Large intestine (tissue), 3 donors: ENCODE results near the gene HOXB5. TPM values are rescaled to one million over a fixed set of nuclear protein-coding genes. Genes with fewer than 3 reads are reported as not detected.

Experiments used
- DNase-seq, 2 donors: peaks; one replicate each; pipeline versions ENCODE4 v3.0.0 to v3.0.0-alpha.2; 2013
- H3K27ac ChIP-seq: one replicate; pipeline ENCODE4 v1.5.1; 2013; ENCODE audit warnings: low read length
- H3K27me3 ChIP-seq: 2 replicates; pipeline ENCODE4 v1.6.1; 2013; ENCODE audit warnings: low read length; ENCODE audit not compliant: control insufficient read depth, insufficient read depth
- H3K36me3 ChIP-seq: 2 replicates; pipeline ENCODE4 v1.6.1; 2013; ENCODE audit warnings: low read length; ENCODE audit not compliant: control insufficient read depth, insufficient read depth
- H3K4me1 ChIP-seq: one replicate; pipeline ENCODE4 v1.6.1; 2013; ENCODE audit warnings: low read length; ENCODE audit not compliant: control insufficient read depth, insufficient read depth
- H3K4me3 ChIP-seq: one replicate; pipeline ENCODE4 v1.5.1; 2013; ENCODE audit warnings: low read length
- H3K9me3 ChIP-seq: one replicate; pipeline ENCODE4 v1.6.1; 2013; ENCODE audit warnings: mild to moderate bottlenecking, low read depth, low read length, moderate library complexity; ENCODE audit not compliant: control insufficient read depth
- WGBS: methylation state at CpG from one replicate; pipeline ENCODE4 v1.1.5; 2013; ENCODE audit warnings: low lambda C conversion rate; ENCODE audit not compliant: insufficient coverage; 5-methylcytosine and 5-hydroxymethylcytosine counted together
- polyA plus RNA-seq: library from polyadenylated mRNA; unstranded; fragments of 120-200 nt; gene quantifications from one replicate; pipeline ENCODE4 v1.2.1, GENCODE V29; 2013

HOXB5 gene
- polyA plus RNA-seq, 1 donor, result 25.7 TPM

- Histone ChIP-seq H3K27ac (peak overlapping the region; percentile 39), H3K9me3 (peaks cover 13% of the 10 kb centered on the region), H3K4me1 (peaks cover 42% of the 10 kb centered on the region), H3K27me3 (peaks cover 99% of the 10 kb centered on the region), H3K4me3 (no peak overlapping the region), H3K36me3 (peaks cover under 1% of the 10 kb centered on the region)
- WGBS, result no CpG with 5 or more reads among the region's 17 CpGs
- DNase-seq, result no peak
Observed at GRCh38 chr17:48600244-48601098, 6.9 kb upstream of the HOXB5 start.

GRCh38 chr17:48599354-48599753, 5.8 kb upstream of the HOXB5 start:
- Histone ChIP-seq H3K4me3 (no peak overlapping the region), H3K9me3 (peaks cover 15% of the 10 kb centered on the region), H3K36me3 (peaks cover 6% of the 10 kb centered on the region), H3K4me1 (peaks cover 49% of the 10 kb centered on the region), H3K27me3 (peaks cover 99% of the 10 kb centered on the region), H3K27ac (peak overlapping the region; percentile 47)
- WGBS, result no CpG with 5 or more reads among the region's 5 CpGs
- DNase-seq, result no peak

DNA sequence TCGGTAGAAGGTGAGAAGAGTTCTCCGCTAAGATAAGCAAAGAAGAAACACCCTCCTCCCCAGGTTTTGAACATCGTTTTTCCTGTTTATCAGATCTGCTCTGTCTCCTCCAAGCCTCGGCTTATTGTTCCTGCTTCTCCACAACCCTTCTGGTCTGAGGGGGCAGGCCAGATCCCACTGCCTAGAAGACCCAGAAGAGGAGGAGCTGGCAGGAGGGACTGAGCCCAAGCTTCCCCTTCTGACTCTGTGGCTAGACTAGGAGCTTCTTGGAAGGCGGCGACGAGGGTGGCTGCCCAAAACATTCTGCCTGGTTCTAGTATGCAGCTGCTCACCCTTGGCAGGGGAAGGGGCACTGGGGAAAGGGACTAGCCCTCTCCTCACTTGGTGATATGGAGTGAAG, 5.2 kb upstream of the HOXB5 start:
- Histone ChIP-seq H3K9me3 (peaks cover 12% of the 10 kb centered on the region), H3K27me3 (peaks cover 99% of the 10 kb centered on the region), H3K27ac (peak overlapping the region; percentile 47), H3K36me3 (peaks cover 6% of the 10 kb centered on the region), H3K4me3 (peak overlapping the region; percentile 59), H3K4me1 (peaks cover 49% of the 10 kb centered on the region)
- DNase-seq, result no peak
- WGBS, result no CpG with 5 or more reads among the region's 7 CpGs

GRCh38 chr17:48597778-48598631, 4.4 kb upstream of the HOXB5 start:
- WGBS, result 0% methylated on average over 7 of the region's 68 CpGs
- peak overlapping the region; percentile 47 for H3K27ac ChIP-seq

DNA sequence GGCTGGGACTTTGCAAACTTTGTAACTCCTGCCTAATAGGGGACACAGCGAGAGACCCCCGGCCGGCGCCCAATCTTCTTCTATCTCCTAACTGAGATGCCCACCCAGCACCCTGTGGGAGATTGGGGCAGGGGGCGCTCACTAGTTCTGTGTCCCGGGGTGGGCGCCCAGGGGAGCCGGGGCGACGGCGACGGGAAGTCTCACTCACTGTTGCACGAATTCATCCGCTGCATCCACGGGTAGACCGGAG, 3.9 kb upstream of the HOXB5 start:
- peaks cover 6% of the 10 kb centered on the region for H3K36me3 ChIP-seq
- no CpG with 5 or more reads among the region's 16 CpGs for WGBS
- H3K27ac ChIP-seq, result peak overlapping the region; percentile 47
- H3K4me1 ChIP-seq, result peaks cover 49% of the 10 kb centered on the region
- H3K4me3 ChIP-seq, result peak overlapping the region; percentile 59
- peaks cover 99% of the 10 kb centered on the region for H3K27me3 ChIP-seq
- DNase-seq, result no peak
- peaks cover 16% of the 10 kb centered on the region for H3K9me3 ChIP-seq

More at GRCh38 chr17:48597778-48598631, 4.4 kb upstream of the HOXB5 start:
- H3K4me3 ChIP-seq, result peak overlapping the region; percentile 59
- peak in 1 of 2 donors; percentile 64 for DNase-seq
- H3K9me3 ChIP-seq, result peaks cover 15% of the 10 kb centered on the region
- peaks cover 98% of the 10 kb centered on the region for H3K27me3 ChIP-seq
- peaks cover 49% of the 10 kb centered on the region for H3K4me1 ChIP-seq
- H3K36me3 ChIP-seq, result peaks cover 6% of the 10 kb centered on the region

DNA sequence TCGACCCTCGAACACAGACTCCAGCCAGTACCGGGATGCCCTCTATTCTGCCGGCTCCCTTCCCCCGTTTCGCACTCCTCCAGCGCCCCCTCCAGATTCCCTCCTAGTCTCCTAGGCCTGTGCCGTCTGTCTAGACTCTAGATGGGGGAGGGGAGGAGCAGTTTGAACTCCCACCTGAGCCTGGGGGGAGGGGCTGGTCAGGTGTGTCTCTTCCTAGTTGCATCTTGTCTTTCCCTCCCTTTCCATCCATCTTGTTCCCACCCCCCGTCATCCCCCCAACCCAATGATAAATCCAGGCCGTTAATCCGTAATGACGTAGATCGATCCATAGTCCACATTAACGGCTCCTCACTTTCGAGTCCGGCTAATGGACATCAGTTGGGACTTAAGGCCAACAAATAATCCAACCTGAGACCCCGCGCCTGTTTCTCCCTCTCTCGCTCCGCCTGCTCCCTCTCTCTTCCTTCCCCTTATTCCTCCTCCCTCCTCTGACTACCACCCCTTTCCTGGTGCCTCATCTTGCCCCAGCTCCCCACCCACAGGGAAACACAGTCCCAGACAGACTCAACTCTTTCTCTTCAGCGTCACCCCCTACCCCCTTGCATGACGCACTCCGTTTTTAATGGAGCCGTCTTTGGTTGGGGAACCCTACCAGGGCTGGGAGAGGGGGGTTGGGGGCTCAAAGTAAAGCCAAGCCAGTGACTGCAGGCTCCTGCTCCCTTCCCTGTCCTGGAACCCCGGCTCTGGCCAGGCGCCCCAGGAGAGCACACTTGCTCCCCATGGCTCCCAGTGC, 3.4 kb upstream of the HOXB5 start:
- peaks cover 6% of the 10 kb centered on the region for H3K36me3 ChIP-seq
- peaks cover 18% of the 10 kb centered on the region for H3K9me3 ChIP-seq
- H3K27ac ChIP-seq, result peak overlapping the region; percentile 47
- DNase-seq, result peak in 1 of 2 donors; percentile 15
- peak overlapping the region; percentile 59 for H3K4me3 ChIP-seq
- WGBS, result 0% methylated on average over 5 of the region's 26 CpGs
- H3K4me1 ChIP-seq, result peaks cover 45% of the 10 kb centered on the region
- H3K27me3 ChIP-seq, result peaks cover 99% of the 10 kb centered on the region

DNA sequence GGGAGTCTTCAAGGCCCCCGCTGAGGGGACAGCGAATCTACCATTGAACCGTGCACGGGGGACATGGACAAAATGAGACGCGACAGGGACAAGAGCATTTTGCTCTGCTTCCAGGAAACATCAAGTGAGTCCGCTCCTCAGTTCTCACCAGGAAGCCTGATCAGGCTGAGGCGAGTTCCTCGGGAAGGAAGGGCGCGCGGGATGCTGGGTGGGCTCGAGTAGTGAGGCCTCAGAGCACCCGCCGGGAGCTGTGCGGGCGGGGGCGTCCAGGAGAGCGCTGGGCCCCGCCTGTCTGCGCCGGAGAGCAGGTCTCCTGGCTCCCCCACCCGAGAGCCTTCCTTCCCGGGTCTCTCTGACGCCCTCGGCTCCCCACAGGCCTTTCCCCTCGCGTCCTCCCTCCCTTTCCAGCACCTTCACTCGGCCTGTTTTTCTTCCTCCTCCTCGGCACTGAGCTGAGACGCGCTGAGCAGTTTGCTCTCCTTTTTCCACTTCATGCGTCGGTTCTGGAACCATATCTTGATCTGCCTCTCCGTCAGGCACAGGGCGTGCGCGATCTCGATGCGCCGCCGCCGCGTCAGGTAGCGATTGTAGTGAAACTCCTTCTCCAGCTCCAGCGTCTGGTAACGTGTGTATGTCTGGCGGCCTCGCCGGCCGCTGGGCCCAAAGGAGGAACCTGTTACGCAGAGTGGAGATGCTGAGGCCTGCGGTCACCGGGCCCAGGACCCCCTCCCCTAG, 2.6 kb upstream of the HOXB5 start:
- no peak for DNase-seq
- Histone ChIP-seq H3K4me1 (peaks cover 37% of the 10 kb centered on the region), H3K9me3 (peaks cover 19% of the 10 kb centered on the region), H3K27ac (peak overlapping the region; percentile 47), H3K4me3 (peak overlapping the region; percentile 59), H3K27me3 (peaks cover 99% of the 10 kb centered on the region), H3K36me3 (peaks cover 9% of the 10 kb centered on the region)
- WGBS, result no CpG with 5 or more reads among the region's 54 CpGs

DNA sequence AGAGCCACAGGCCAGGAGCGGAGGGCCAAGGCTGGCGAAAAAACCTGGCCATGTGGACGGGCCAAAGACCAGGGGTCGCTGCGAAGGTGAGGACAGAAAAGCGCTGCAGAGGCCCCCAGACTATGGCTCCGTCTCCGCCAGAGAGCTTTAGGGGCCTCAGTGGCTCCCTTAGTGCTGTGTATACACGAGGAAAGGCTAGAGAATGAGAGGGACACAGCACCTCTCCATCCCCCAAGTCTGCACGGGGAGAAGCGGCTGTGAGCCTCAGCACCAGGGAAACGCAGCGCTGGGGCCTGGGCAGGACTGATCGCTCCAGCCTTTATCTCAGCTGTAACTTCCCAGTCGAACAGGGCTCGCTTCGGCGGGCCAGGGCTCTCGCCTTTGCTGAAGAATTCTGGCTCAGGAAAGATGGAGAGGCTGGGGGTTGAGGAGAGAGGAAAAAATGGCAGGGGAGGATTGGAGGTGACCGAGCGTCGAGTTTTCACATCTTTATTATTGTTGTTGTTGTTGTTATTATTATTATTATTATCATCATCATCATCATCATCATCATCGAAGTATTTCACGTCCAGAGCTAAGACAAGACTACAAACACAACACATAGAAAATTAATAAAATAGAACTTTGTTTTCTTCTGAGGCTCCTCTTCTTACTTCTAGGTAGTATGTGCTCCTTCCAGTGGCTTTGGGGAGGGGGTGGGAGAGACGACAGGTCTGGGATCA, 1.9 kb upstream of the HOXB5 start:
- no peak for DNase-seq
- Histone ChIP-seq H3K27ac (peak overlapping the region; percentile 59), H3K4me1 (peaks cover 35% of the 10 kb centered on the region), H3K27me3 (peaks cover 99% of the 10 kb centered on the region), H3K9me3 (peaks cover 19% of the 10 kb centered on the region), H3K4me3 (peak overlapping the region; percentile 59), H3K36me3 (peaks cover 12% of the 10 kb centered on the region)
- no CpG with 5 or more reads among the region's 25 CpGs for WGBS

- no CpG with 5 or more reads among the region's 25 CpGs for WGBS
- peaks cover 12% of the 10 kb centered on the region for H3K36me3 ChIP-seq
- H3K4me3 ChIP-seq, result peak overlapping the region; percentile 5
- peaks cover 19% of the 10 kb centered on the region for H3K9me3 ChIP-seq
- peaks cover 31% of the 10 kb centered on the region for H3K4me1 ChIP-seq
- peak in 1 of 2 donors; percentile 10 for DNase-seq
- peaks cover 99% of the 10 kb centered on the region for H3K27me3 ChIP-seq
- H3K27ac ChIP-seq, result peak overlapping the region; percentile 59
Observed at GRCh38 chr17:48594538-48595277, 1.1 kb upstream of the HOXB5 start.
